ENCODE results near the gene CCDC142. TPM values are rescaled to one million over a fixed set of nuclear protein-coding genes. Genes with fewer than 3 reads are reported as not detected.
A peak's percentile ranks its signal among the peaks of the same experiment; 100 is the strongest.

CCDC142 gene
- total and polyA plus RNA-seq, 9 of the 15 experiments (the other 6 are each of a cell fraction or from before 2014, with no cell fraction given): 0.55 to 11.7 (median 7.2) TPM

GRCh38 chr2:74507926-74508520 lies 25.2 kb upstream of the CCDC142 start (continued):
- TF ChIP-seq, protein P1, sequence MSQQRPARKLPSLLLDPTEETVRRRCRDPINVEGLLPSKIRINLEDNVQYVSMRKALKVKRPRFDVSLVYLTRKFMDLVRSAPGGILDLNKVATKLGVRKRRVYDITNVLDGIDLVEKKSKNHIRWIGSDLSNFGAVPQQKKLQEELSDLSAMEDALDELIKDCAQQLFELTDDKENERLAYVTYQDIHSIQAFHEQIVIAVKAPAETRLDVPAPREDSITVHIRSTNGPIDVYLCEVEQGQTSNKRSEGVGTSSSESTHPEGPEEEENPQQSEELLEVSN (IDR thresholded peaks at IDR 0.05; ENCODE audit: borderline replicate concordance in 1 of 2, extremely low read depth in 1 of 2, insufficient read depth in 1 of 2, insufficient read length in 1 of 2, low read depth in 1 of 2, low read length in 1 of 2, poor library complexity in 1 of 2, severe bottlenecking in 1 of 2): peak in 1 of 2 experiments; percentile 4
- TF ChIP-seq ARID1B (IDR thresholded peaks at IDR 0.05): peak; percentile 38; the same call in 1 of the 2 replicates
- TF ChIP-seq SRSF3 (IDR thresholded peaks at IDR 0.05; ENCODE audit: insufficient read depth, low read length): 0 out of 2 replicates have a peak, but pooled peaks have one; percentile 32
- 0 out of 2 replicates have a peak, but pooled peaks have one; percentile 11 for TF ChIP-seq SMARCE1 (IDR thresholded peaks at IDR 0.05)
- peak; percentile 11; the same call in 1 of the 2 replicates for TF ChIP-seq CTBP1 (IDR thresholded peaks at IDR 0.05; ENCODE audit: borderline replicate concordance)
- TF ChIP-seq ZZZ3 (IDR thresholded peaks at IDR 0.05): no peak
- TF ChIP-seq, protein P2, sequence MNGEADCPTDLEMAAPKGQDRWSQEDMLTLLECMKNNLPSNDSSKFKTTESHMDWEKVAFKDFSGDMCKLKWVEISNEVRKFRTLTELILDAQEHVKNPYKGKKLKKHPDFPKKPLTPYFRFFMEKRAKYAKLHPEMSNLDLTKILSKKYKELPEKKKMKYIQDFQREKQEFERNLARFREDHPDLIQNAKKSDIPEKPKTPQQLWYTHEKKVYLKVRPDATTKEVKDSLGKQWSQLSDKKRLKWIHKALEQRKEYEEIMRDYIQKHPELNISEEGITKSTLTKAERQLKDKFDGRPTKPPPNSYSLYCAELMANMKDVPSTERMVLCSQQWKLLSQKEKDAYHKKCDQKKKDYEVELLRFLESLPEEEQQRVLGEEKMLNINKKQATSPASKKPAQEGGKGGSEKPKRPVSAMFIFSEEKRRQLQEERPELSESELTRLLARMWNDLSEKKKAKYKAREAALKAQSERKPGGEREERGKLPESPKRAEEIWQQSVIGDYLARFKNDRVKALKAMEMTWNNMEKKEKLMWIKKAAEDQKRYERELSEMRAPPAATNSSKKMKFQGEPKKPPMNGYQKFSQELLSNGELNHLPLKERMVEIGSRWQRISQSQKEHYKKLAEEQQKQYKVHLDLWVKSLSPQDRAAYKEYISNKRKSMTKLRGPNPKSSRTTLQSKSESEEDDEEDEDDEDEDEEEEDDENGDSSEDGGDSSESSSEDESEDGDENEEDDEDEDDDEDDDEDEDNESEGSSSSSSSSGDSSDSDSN (IDR thresholded peaks at IDR 0.05; ENCODE audit: borderline replicate concordance in 1 of 2, low read depth in 2 of 2, low read length in 2 of 2): 0 out of 4 replicates have a peak, but pooled peaks have one; percentile 25 to 45
- TF ChIP-seq, protein P3, sequence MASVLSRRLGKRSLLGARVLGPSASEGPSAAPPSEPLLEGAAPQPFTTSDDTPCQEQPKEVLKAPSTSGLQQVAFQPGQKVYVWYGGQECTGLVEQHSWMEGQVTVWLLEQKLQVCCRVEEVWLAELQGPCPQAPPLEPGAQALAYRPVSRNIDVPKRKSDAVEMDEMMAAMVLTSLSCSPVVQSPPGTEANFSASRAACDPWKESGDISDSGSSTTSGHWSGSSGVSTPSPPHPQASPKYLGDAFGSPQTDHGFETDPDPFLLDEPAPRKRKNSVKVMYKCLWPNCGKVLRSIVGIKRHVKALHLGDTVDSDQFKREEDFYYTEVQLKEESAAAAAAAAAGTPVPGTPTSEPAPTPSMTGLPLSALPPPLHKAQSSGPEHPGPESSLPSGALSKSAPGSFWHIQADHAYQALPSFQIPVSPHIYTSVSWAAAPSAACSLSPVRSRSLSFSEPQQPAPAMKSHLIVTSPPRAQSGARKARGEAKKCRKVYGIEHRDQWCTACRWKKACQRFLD (CRISPR knock-in tag; IDR thresholded peaks at IDR 0.05): peak; percentile 78; the same call in 1 of the 2 replicates
- TF ChIP-seq, protein P4, sequence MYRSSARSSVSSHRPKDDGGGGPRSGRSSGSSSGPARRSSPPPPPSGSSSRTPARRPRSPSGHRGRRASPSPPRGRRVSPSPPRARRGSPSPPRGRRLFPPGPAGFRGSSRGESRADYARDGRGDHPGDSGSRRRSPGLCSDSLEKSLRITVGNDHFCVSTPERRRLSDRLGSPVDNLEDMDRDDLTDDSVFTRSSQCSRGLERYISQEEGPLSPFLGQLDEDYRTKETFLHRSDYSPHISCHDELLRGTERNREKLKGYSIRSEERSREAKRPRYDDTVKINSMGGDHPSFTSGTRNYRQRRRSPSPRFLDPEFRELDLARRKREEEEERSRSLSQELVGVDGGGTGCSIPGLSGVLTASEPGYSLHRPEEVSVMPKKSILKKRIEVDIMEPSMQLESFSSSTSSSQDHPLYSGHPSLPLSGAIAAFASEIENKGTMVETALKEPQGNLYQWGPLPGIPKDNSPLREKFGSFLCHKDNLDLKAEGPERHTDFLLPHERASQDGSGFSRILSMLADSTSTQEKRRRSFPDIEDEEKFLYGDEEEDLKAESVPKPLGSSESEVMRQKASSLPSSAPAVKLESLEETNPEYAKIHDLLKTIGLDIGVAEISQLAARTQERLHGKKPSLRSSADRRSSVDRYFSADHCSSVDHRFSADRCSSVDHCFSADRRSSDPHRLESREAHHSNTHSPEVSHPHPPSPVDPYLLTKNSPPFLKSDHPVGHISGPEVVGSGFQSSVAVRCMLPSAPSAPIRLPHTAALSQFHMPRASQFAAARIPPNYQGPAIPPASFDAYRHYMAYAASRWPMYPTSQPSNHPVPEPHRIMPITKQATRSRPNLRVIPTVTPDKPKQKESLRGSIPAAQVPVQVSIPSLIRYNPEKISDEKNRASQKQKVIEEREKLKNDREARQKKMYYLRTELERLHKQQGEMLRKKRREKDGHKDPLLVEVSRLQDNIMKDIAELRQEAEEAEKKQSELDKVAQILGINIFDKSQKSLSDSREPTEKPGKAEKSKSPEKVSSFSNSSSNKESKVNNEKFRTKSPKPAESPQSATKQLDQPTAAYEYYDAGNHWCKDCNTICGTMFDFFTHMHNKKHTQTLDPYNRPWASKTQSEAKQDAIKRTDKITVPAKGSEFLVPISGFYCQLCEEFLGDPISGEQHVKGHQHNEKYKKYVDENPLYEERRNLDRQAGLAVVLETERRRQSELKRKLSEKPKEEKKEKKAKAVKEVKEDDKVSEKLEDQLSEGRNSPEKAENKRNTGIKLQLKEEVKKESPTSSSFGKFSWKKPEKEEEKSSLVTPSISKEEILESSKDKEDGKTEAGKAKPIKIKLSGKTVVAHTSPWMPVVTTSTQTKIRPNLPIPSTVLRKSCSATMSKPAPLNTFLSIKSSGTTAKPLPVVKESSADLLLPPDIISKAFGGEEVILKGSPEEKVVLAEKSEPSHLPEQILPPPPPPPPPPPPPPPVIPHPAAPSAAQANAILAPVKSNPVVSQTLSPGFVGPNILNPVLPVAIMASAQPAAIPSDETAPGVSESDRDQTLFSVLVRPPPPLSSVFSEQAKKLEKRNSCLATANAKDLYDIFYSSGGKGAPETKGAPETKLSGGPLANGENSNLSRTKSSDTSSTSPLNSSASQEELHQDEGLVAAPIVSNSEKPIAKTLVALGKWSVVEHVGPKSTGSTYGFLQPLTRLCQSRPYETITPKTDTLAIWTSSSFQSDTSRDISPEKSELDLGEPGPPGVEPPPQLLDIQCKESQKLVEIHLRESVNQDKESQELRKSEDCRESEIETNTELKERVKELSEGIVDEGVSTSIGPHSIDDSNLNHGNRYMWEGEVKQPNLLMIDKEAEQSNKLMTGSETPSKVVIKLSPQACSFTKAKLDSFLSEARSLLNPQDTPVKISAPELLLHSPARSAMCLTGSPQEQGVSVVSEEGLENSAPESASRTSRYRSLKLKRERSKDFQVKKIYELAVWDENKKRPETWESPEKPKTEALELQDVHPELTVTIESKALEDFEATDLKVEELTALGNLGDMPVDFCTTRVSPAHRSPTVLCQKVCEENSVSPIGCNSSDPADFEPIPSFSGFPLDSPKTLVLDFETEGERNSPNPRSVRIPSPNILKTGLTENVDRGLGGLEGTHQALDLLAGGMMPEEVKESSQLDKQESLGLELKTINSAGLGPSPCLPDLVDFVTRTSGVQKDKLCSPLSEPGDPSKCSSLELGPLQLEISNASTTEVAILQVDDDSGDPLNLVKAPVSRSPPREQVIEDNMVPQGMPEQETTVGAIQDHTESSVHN (IDR thresholded peaks at IDR 0.05; ENCODE audit: borderline replicate concordance in 1 of 2, low read depth in 1 of 2): no peak
- 0 out of 2 replicates have a peak, but pooled peaks have one; percentile 13 for TF ChIP-seq DPF2 (IDR thresholded peaks at IDR 0.05)

Data from K562 (cell line).